H1 (cell line): ENCODE data around the gene ZNF786. TPM values are rescaled to one million over a fixed set of nuclear protein-coding genes. Genes with fewer than 3 reads are reported as not detected.

Experiments used
- CTCF ChIA-PET: fragments of 300-600 bp; sonication (Branson Sonifier 250); formaldehyde crosslinking; loops from one replicate; lab custom pipeline; 2021; ENCODE audit not compliant: partially characterized antibody; lab: Charles Lee
- POLR2A ChIA-PET: fragments of 300-600 bp; sonication (Branson Sonifier 250); formaldehyde crosslinking; loops from one replicate; lab custom pipeline; 2021; ENCODE audit warnings: inconsistent platforms; ENCODE audit not compliant: partially characterized antibody; lab: Charles Lee
- DNase-seq, 2 experiments: peaks; one replicate each; pipeline versions ENCODE4 v3.0.0 to v3.0.0-alpha.2; 2010 to 2022; ENCODE audit warnings: low spot score in 2 of 2, low read depth in 1 of 2, mixed read lengths in 1 of 2
- FAIRE-seq: peaks from 2 replicates; lab custom pipeline; 2011; peaks lifted over from hg19 to GRCh38; lab: Jason Lieb, UNC
- H2AFZ ChIP-seq: 2 replicates; pipeline ENCODE4 v1.8.1; 2012; ENCODE audit warnings: low read length, inconsistent platforms
- H2AK5ac ChIP-seq: 2 replicates; pipeline ENCODE4 v1.6.1; 2013; ENCODE audit warnings: low read depth, low read length
- H2BK120ac ChIP-seq: replicated peaks from 2 replicates; pipeline ENCODE3; 2013; ENCODE audit warnings: low read depth, low read length, inconsistent platforms
- H2BK12ac ChIP-seq: 2 replicates; pipeline ENCODE4 v1.6.1; 2013; ENCODE audit warnings: low read depth, low read length
- H2BK15ac ChIP-seq: 2 replicates; pipeline ENCODE4 v1.6.1; 2013; ENCODE audit warnings: low read length
- H2BK20ac ChIP-seq: 2 replicates; pipeline ENCODE4 v1.6.1; 2013; ENCODE audit warnings: low read length
- H2BK5ac ChIP-seq: 2 replicates; pipeline ENCODE4 v1.6.1; 2013; ENCODE audit warnings: low read depth, low read length
- H3K14ac ChIP-seq: 2 replicates; pipeline ENCODE4 v1.6.1; 2013; ENCODE audit warnings: inconsistent platforms; ENCODE audit not compliant: insufficient read length
- H3K18ac ChIP-seq: 2 replicates; pipeline ENCODE4 v1.6.1; 2013; ENCODE audit warnings: low read length; ENCODE audit errors: extremely low read depth
- H3K23ac ChIP-seq: 2 replicates; pipeline ENCODE4 v1.6.1; 2013; ENCODE audit warnings: inconsistent platforms; ENCODE audit not compliant: insufficient read length
- H3K23me2 ChIP-seq: 2 replicates; pipeline ENCODE4 v1.6.1; 2013; ENCODE audit warnings: low read depth, low read length
- H3K27ac ChIP-seq: 2 replicates; pipeline ENCODE4 v1.6.1; 2011; ENCODE audit warnings: low read depth, low read length, inconsistent platforms
- H3K27me3 ChIP-seq, 4 experiments: replicated peaks in 1 of 4; 1 replicate in 1 of 4; 2 replicates in 3 of 4; pipeline versions ENCODE4 v1.6.1 to v1.8.1; 2011 to 2013; ENCODE audit warnings: low read length in 3 of 4, mild to moderate bottlenecking in 3 of 4, inconsistent platforms in 2 of 4, mixed read lengths in 2 of 4, moderate library complexity in 1 of 4; ENCODE audit not compliant: control insufficient read depth in 3 of 4, insufficient read depth in 3 of 4; ENCODE audit errors: extremely low read depth in 1 of 4
- H3K36me3 ChIP-seq, 4 experiments: 2 replicates each; pipeline versions ENCODE4 v1.6.1 to v1.8.1; 2011 to 2013; ENCODE audit warnings: mild to moderate bottlenecking in 4 of 4, low read length in 3 of 4, moderate library complexity in 2 of 4, control low read depth in 1 of 4, inconsistent platforms in 1 of 4; ENCODE audit not compliant: insufficient read depth in 4 of 4, control insufficient read depth in 2 of 4
- H3K4ac ChIP-seq: replicated peaks from 2 replicates; pipeline ENCODE3; 2013; ENCODE audit warnings: low read length, low read depth, mixed read lengths, inconsistent platforms; ENCODE audit not compliant: insufficient read length
- H3K4me1 ChIP-seq, 4 experiments: replicated peaks in 1 of 4; 1 replicate in 1 of 4; 2 replicates in 3 of 4; pipeline versions ENCODE4 v1.6.1 to v1.8.1; 2011 to 2013; ENCODE audit warnings: low read length in 3 of 4, inconsistent platforms in 2 of 4, mixed read lengths in 1 of 4; ENCODE audit not compliant: insufficient read depth in 4 of 4, control insufficient read depth in 3 of 4
- H3K4me2 ChIP-seq, 2 experiments: 2 replicates each; pipeline versions ENCODE4 v1.6.1 to v1.8.1; 2011 to 2013; ENCODE audit warnings: low read depth in 2 of 2, low read length in 2 of 2, control low read depth in 1 of 2, inconsistent platforms in 1 of 2, mild to moderate bottlenecking in 1 of 2; ENCODE audit not compliant: insufficient read depth in 1 of 2
- H3K4me3 ChIP-seq, 4 experiments: fragments of 200-600, 300-600 bp in 1 of 4; sonication (generic), shearing (Covaris generic), sonication (Bioruptor Twin) in 1 of 4; 2 replicates each; pipeline versions ENCODE4 v1.5.1 to v1.8.1; 2011 to 2016; ENCODE audit warnings: low read length in 4 of 4, low read depth in 3 of 4, control low read depth in 2 of 4, inconsistent platforms in 2 of 4, mild to moderate bottlenecking in 2 of 4, mixed read lengths in 1 of 4, moderate library complexity in 1 of 4; ENCODE audit not compliant: insufficient read depth in 2 of 4; ENCODE audit errors: extremely low read depth in 1 of 4
- H3K56ac ChIP-seq: replicated peaks from 2 replicates; pipeline ENCODE3; 2013; ENCODE audit warnings: low read depth, mild to moderate bottlenecking, mixed read lengths, low read length, inconsistent platforms; ENCODE audit not compliant: insufficient read length
- H3K79me1 ChIP-seq: 2 replicates; pipeline ENCODE4 v1.6.1; 2013; ENCODE audit warnings: low read depth, low read length, control low read depth
- H3K79me2 ChIP-seq, 2 experiments: 2 replicates each; pipeline versions ENCODE4 v1.6.1 to v1.8.1; 2012 to 2013; ENCODE audit warnings: low read length in 2 of 2, mild to moderate bottlenecking in 2 of 2, inconsistent platforms in 1 of 2; ENCODE audit not compliant: insufficient read depth in 2 of 2, control insufficient read depth in 1 of 2
- H3K9ac ChIP-seq, 4 experiments: replicated peaks in 1 of 4; 1 replicate in 1 of 4; 2 replicates in 3 of 4; pipeline versions ENCODE4 v1.6.1 to v1.8.1; 2011 to 2013; ENCODE audit warnings: low read depth in 3 of 4, low read length in 3 of 4, control low read depth in 2 of 4, mild to moderate bottlenecking in 2 of 4, moderate library complexity in 2 of 4, inconsistent platforms in 1 of 4; ENCODE audit errors: extremely low read depth in 1 of 4
- H3K9me3 ChIP-seq, 2 experiments: 2 replicates each; pipeline versions ENCODE4 v1.6.1 to v1.8.1; 2012 to 2013; ENCODE audit warnings: mild to moderate bottlenecking in 2 of 2, moderate library complexity in 2 of 2, control low read depth in 1 of 2, inconsistent platforms in 1 of 2, low read depth in 1 of 2, low read length in 1 of 2, mixed read lengths in 1 of 2; ENCODE audit not compliant: insufficient read depth in 2 of 2
- H4K20me1 ChIP-seq, 2 experiments: replicated peaks in 1 of 2; 2 replicates each; pipeline versions ENCODE3 to v1.8.1; 2011 to 2013; ENCODE audit warnings: inconsistent platforms in 2 of 2, low read length in 2 of 2, mild to moderate bottlenecking in 1 of 2; ENCODE audit not compliant: insufficient read depth in 2 of 2, control insufficient read depth in 1 of 2
- H4K5ac ChIP-seq: 2 replicates; pipeline ENCODE4 v1.6.1; 2013; ENCODE audit warnings: low read length, low read depth, mixed read lengths, inconsistent platforms; ENCODE audit not compliant: insufficient read length
- H4K8ac ChIP-seq: 2 replicates; pipeline ENCODE4 v1.8.0; 2013; ENCODE audit warnings: mild to moderate bottlenecking, moderate library complexity, low read length, inconsistent platforms; ENCODE audit not compliant: insufficient read depth; ENCODE audit errors: extremely low read depth
- H4K91ac ChIP-seq: replicated peaks from 2 replicates; pipeline ENCODE3; 2013; ENCODE audit warnings: low read length, mixed read lengths, inconsistent platforms; ENCODE audit not compliant: insufficient read length
- HDAC6 ChIP-seq: IDR thresholded peaks from one replicate; pipeline ENCODE4 v1.7.1; 2012; ENCODE audit warnings: low read depth, mild to moderate bottlenecking, inconsistent platforms, low read length, moderate library complexity
- WGBS, 2 experiments: shearing (Covaris generic) in 1 of 2; methylation state at CpG; one replicate each; pipeline versions ENCODE4 v1.1.6 to v1.1.7; 2013 to 2015; ENCODE audit warnings: low lambda C conversion rate in 2 of 2, mixed read lengths in 2 of 2, inconsistent platforms in 1 of 2, low coverage in 1 of 2, missing lambda C conversion rate in 1 of 2; ENCODE audit not compliant: insufficient replicate concordance in 2 of 2, insufficient coverage in 1 of 2, insufficient read length in 1 of 2; ENCODE audit errors: extremely low coverage in 1 of 2, missing lambda C conversion rate in 1 of 2; 5-methylcytosine and 5-hydroxymethylcytosine counted together
- polyA plus RNA-seq, 7 experiments: library from polyadenylated mRNA; depleted of rRNA in 3 of 7; stranded (reverse) in 5 of 7; unstranded in 2 of 7; fragments of >200 nt in 5 of 7; fragments of 200-250 nt in 2 of 7; gene quantifications; 1 replicate in 5 of 7; 2 replicates in 1 of 7; 4 replicates in 1 of 7; pipeline versions ENCODE4 v1.2.1 to v1.2.3, GENCODE V29; 2011 to 2013; ENCODE audit warnings: missing spikeins in 2 of 7, mixed read lengths in 2 of 7
- total RNA-seq: library from RNA; stranded (reverse); fragmentation: NEBNext Ultra II Directional; extraction: Animal tissue kit (Norgen Biotek cat#: 25700); gene quantifications from 2 replicates; pipeline ENCODE4 v1.2.1, GENCODE V29; 2021
- TF ChIP-seq, protein P1 (sequence below): IDR thresholded peaks from 2 replicates; pipeline ENCODE4 v1.6.1; 2011; ENCODE audit warnings: low read length, improper control_type of control experiment

The ZNF786 gene
- total and polyA plus RNA-seq, 2 of the 8 experiments (the other 6 are each of a cell fraction or from before 2014, with no cell fraction given), result 7.7 to 16.3 TPM

DNA sequence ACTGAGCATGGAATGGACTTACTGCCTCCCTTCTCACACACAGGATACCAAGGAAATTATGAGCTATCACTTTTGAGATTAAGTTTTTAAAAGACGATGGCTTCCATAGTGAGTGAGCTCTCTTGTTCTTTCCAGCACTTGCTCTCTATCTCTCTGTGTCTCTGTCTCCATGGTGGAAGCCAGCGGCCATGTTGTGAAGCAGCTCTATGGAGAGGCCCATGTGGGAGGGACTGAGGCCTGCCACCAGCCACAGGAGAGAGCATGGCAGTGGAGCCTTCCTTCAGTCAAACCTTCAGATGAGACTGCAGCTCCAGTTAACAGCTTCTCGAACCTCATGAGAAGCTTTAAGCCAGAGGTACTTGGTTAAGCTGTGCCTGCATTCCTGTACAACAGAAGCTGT, 41.7 kb downstream of the ZNF786 start:
- H3K9ac ChIP-seq, result no peak overlapping the region
- H3K4me2 ChIP-seq, result no peak overlapping the region
- no peaks in the 10 kb centered on the region for H3K79me2 ChIP-seq
- H3K14ac ChIP-seq, result no peak overlapping the region
- ChIA-PET POLR2A (interaction anchor here (0.9 kb wide), 1 partner anchor 20 kb away, joined by 3 read pairs; no protein-coding TSS in a partner anchor), CTCF (interaction anchor here (0.6 to 2.3 kb wide), 5 partner anchors 12 to 1306 kb away, joined by 3 to 10 read pairs (median 7); no protein-coding TSS in a partner anchor)
- H4K20me1 ChIP-seq, result no peaks in the 10 kb centered on the region
- H4K91ac ChIP-seq, result no peak overlapping the region
- H3K27ac ChIP-seq, result no peak overlapping the region
- H3K27me3 ChIP-seq, result no peaks in the 10 kb centered on the region
- no peak overlapping the region for H3K4me3 ChIP-seq
- no peak overlapping the region for H3K56ac ChIP-seq
- no peaks in the 10 kb centered on the region for H3K9me3 ChIP-seq
- H3K36me3 ChIP-seq, result no peaks in the 10 kb centered on the region
- no peak overlapping the region for H2BK15ac ChIP-seq
- H2BK5ac ChIP-seq, result no peak overlapping the region
- 48% methylated on average over 3 of the region's 3 CpGs; no CpG with 5 or more reads in 1 of the 2 experiments for WGBS, 2 experiments
- DNase-seq (no peak), FAIRE-seq (no peak)
- H4K8ac ChIP-seq, result no peak overlapping the region
- H3K4ac ChIP-seq, result no peak overlapping the region
- no peak overlapping the region for H2BK12ac ChIP-seq
- H2BK120ac ChIP-seq, result no peak overlapping the region
- no peak overlapping the region for H2AFZ ChIP-seq
- no peak overlapping the region for H3K23ac ChIP-seq
- TF ChIP-seq, protein P1, sequence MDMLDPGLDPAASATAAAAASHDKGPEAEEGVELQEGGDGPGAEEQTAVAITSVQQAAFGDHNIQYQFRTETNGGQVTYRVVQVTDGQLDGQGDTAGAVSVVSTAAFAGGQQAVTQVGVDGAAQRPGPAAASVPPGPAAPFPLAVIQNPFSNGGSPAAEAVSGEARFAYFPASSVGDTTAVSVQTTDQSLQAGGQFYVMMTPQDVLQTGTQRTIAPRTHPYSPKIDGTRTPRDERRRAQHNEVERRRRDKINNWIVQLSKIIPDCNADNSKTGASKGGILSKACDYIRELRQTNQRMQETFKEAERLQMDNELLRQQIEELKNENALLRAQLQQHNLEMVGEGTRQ, result no peak
- TF ChIP-seq HDAC6, result no peak
- H3K79me1 ChIP-seq, result no peaks in the 10 kb centered on the region
- no peak overlapping the region for H4K5ac ChIP-seq
- H3K23me2 ChIP-seq, result no peaks in the 10 kb centered on the region
- H3K18ac ChIP-seq, result no peak overlapping the region
- no peaks in the 10 kb centered on the region for H3K4me1 ChIP-seq
- H2AK5ac ChIP-seq, result no peak overlapping the region
- no peak overlapping the region for H2BK20ac ChIP-seq
